ENCODE data around the gene TBC1D2. TPM values are rescaled to one million over a fixed set of nuclear protein-coding genes. Genes with fewer than 3 reads are reported as not detected.

Gene TBC1D2
- total and polyA plus RNA-seq, 2 of the 13 experiments (the other 11 are each of a cell fraction or from before 2014, with no cell fraction given) = 2.0 to 2.8 TPM

- TF ChIP-seq ZNF788 (CRISPR knock-in tag; IDR thresholded peaks at IDR 0.05; ENCODE audit: borderline replicate concordance) = no peak; the same call in 1 of the 2 replicates
- no peak for TF ChIP-seq ZNF761 (CRISPR knock-in tag; conservative IDR thresholded peaks at IDR 0.05)
- TF ChIP-seq ZNF24 (IDR thresholded peaks at IDR 0.05) = no peak
- no peak for TF ChIP-seq ZZZ3 (CRISPR knock-in tag; IDR thresholded peaks at IDR 0.05; ENCODE audit: borderline replicate concordance)
- no peak for TF ChIP-seq ZNF660 (CRISPR knock-in tag; IDR thresholded peaks at IDR 0.05; ENCODE audit: borderline replicate concordance, low read depth)
- no peak for TF ChIP-seq SIN3B (IDR thresholded peaks at IDR 0.05; ENCODE audit: low read length)
- TF ChIP-seq MLXIP (CRISPR knock-in tag; IDR thresholded peaks at IDR 0.05; ENCODE audit: borderline replicate concordance) = no peak
- TF ChIP-seq, protein P1, sequence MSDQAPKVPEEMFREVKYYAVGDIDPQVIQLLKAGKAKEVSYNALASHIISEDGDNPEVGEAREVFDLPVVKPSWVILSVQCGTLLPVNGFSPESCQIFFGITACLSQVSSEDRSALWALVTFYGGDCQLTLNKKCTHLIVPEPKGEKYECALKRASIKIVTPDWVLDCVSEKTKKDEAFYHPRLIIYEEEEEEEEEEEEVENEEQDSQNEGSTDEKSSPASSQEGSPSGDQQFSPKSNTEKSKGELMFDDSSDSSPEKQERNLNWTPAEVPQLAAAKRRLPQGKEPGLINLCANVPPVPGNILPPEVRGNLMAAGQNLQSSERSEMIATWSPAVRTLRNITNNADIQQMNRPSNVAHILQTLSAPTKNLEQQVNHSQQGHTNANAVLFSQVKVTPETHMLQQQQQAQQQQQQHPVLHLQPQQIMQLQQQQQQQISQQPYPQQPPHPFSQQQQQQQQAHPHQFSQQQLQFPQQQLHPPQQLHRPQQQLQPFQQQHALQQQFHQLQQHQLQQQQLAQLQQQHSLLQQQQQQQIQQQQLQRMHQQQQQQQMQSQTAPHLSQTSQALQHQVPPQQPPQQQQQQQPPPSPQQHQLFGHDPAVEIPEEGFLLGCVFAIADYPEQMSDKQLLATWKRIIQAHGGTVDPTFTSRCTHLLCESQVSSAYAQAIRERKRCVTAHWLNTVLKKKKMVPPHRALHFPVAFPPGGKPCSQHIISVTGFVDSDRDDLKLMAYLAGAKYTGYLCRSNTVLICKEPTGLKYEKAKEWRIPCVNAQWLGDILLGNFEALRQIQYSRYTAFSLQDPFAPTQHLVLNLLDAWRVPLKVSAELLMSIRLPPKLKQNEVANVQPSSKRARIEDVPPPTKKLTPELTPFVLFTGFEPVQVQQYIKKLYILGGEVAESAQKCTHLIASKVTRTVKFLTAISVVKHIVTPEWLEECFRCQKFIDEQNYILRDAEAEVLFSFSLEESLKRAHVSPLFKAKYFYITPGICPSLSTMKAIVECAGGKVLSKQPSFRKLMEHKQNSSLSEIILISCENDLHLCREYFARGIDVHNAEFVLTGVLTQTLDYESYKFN (CRISPR knock-in tag; conservative IDR thresholded peaks at IDR 0.05) = peak; percentile 66
- no peak for TF ChIP-seq AHR (CRISPR knock-in tag; IDR thresholded peaks at IDR 0.05)
- no peak for TF ChIP-seq KMT2A (CRISPR knock-in tag; IDR thresholded peaks at IDR 0.05)
- TF ChIP-seq SALL1 (CRISPR knock-in tag; IDR thresholded peaks at IDR 0.05) = peak; percentile 77
- no peak for TF ChIP-seq SP1 (IDR thresholded peaks at IDR 0.05)
- TF ChIP-seq SP1 (CRISPR knock-in tag; IDR thresholded peaks at IDR 0.05) = peak; percentile 34; the same call in 1 of the 2 replicates
- no peak for TF ChIP-seq FOXP1 (IDR thresholded peaks at IDR 0.05)
- TF ChIP-seq FOXP1 (CRISPR knock-in tag; IDR thresholded peaks at IDR 0.05) = peak; percentile 71
- TF ChIP-seq, protein P2, sequence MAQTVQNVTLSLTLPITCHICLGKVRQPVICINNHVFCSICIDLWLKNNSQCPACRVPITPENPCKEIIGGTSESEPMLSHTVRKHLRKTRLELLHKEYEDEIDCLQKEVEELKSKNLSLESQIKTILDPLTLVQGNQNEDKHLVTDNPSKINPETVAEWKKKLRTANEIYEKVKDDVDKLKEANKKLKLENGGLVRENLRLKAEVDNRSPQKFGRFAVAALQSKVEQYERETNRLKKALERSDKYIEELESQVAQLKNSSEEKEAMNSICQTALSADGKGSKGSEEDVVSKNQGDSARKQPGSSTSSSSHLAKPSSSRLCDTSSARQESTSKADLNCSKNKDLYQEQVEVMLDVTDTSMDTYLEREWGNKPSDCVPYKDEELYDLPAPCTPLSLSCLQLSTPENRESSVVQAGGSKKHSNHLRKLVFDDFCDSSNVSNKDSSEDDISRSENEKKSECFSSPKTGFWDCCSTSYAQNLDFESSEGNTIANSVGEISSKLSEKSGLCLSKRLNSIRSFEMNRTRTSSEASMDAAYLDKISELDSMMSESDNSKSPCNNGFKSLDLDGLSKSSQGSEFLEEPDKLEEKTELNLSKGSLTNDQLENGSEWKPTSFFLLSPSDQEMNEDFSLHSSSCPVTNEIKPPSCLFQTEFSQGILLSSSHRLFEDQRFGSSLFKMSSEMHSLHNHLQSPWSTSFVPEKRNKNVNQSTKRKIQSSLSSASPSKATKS (CRISPR knock-in tag; IDR thresholded peaks at IDR 0.05) = no peak
- no peak for TF ChIP-seq KDM6A (CRISPR knock-in tag; IDR thresholded peaks at IDR 0.05; ENCODE audit: low read depth)
- no peak for TF ChIP-seq POGZ (CRISPR knock-in tag; IDR thresholded peaks at IDR 0.05)
- peak; percentile 49; the same call in 1 of the 2 replicates for TF ChIP-seq RARA (CRISPR knock-in tag; IDR thresholded peaks at IDR 0.05)
- TF ChIP-seq ZFP1 (CRISPR knock-in tag; IDR thresholded peaks at IDR 0.05) = no peak
- TF ChIP-seq, protein P3, sequence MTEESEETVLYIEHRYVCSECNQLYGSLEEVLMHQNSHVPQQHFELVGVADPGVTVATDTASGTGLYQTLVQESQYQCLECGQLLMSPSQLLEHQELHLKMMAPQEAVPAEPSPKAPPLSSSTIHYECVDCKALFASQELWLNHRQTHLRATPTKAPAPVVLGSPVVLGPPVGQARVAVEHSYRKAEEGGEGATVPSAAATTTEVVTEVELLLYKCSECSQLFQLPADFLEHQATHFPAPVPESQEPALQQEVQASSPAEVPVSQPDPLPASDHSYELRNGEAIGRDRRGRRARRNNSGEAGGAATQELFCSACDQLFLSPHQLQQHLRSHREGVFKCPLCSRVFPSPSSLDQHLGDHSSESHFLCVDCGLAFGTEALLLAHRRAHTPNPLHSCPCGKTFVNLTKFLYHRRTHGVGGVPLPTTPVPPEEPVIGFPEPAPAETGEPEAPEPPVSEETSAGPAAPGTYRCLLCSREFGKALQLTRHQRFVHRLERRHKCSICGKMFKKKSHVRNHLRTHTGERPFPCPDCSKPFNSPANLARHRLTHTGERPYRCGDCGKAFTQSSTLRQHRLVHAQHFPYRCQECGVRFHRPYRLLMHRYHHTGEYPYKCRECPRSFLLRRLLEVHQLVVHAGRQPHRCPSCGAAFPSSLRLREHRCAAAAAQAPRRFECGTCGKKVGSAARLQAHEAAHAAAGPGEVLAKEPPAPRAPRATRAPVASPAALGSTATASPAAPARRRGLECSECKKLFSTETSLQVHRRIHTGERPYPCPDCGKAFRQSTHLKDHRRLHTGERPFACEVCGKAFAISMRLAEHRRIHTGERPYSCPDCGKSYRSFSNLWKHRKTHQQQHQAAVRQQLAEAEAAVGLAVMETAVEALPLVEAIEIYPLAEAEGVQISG (CRISPR knock-in tag; IDR thresholded peaks at IDR 0.05) = no peak
These were observed 97.2 kb downstream of the TBC1D2 start (continued) for GRCh38 chr9:98158071-98158831.

Measured in HepG2 (cell line).